Osteocyte (in vitro differentiated cells): Measurements from ENCODE around the gene MAGED4. TPM values are rescaled to one million over a fixed set of nuclear protein-coding genes. Genes with fewer than 3 reads are reported as not detected.
"Not testable (repeated sequence)": the region's sequence is repeated elsewhere in the genome, so short reads cannot be mapped to it uniquely, and the experiment has no call there.

Source experiments
- DNase-seq: peaks from one replicate; pipeline ENCODE4 v3.0.0; 2021; ENCODE audit warnings: mixed read lengths; ENCODE audit not compliant: unreplicated experiment; ENCODE audit errors: extremely low spot score
- H3K27ac Mint-ChIP-seq: one replicate; pipeline ENCODE4 v1.8.0; 2021; ENCODE audit warnings: mild to moderate bottlenecking, mixed read lengths; ENCODE audit not compliant: unreplicated experiment
- H3K27me3 Mint-ChIP-seq: one replicate; pipeline ENCODE4 v1.8.0; 2021; ENCODE audit warnings: mixed read lengths; ENCODE audit not compliant: unreplicated experiment
- H3K36me3 Mint-ChIP-seq: one replicate; pipeline ENCODE4 v1.8.0; 2021; ENCODE audit warnings: mixed read lengths; ENCODE audit not compliant: unreplicated experiment
- H3K4me1 Mint-ChIP-seq: one replicate; pipeline ENCODE4 v1.8.0; 2021; ENCODE audit warnings: mixed read lengths; ENCODE audit not compliant: unreplicated experiment
- H3K4me3 Mint-ChIP-seq: one replicate; pipeline ENCODE4 v1.8.0; 2021; ENCODE audit warnings: mild to moderate bottlenecking, moderate library complexity, mixed read lengths; ENCODE audit not compliant: unreplicated experiment
- H3K9me3 Mint-ChIP-seq: one replicate; pipeline ENCODE4 v1.8.0; 2021; ENCODE audit warnings: mixed read lengths; ENCODE audit not compliant: unreplicated experiment
- CTCF ChIP-seq: fragments of 200-600 bp; sonication (generic); IDR thresholded peaks from 2 replicates; pipeline ENCODE4 v1.5.0; 2021; ENCODE audit warnings: antibody characterized with exemption, mild to moderate bottlenecking, moderate library complexity
- total RNA-seq: library from RNA; stranded (reverse); gene quantifications from 2 replicates; pipeline ENCODE4 v1.2.1, GENCODE V29; 2021

MAGED4 gene
- total RNA-seq, 1 donor from 2014 or later, result 98.9 TPM

GRCh38 chrX:52166840-52167239, 17.8 kb upstream of the MAGED4 start:
- DNase-seq, result no peak
- no peak overlapping the region for H3K27ac Mint-ChIP-seq
- H3K36me3 Mint-ChIP-seq, result no peaks in the 10 kb centered on the region
- H3K4me1 Mint-ChIP-seq, result no peaks in the 10 kb centered on the region
- no peak overlapping the region for H3K4me3 Mint-ChIP-seq
- H3K27me3 Mint-ChIP-seq, result peaks cover 13% of the 10 kb centered on the region
- peaks cover 20% of the 10 kb centered on the region for H3K9me3 Mint-ChIP-seq
- no peak for TF ChIP-seq CTCF

- not testable (repeated sequence) for H3K4me3 Mint-ChIP-seq, H3K36me3 Mint-ChIP-seq, H3K27ac Mint-ChIP-seq, H3K4me1 Mint-ChIP-seq, DNase-seq
- H3K9me3 Mint-ChIP-seq, result peaks cover 33% of the 10 kb centered on the region
- H3K27me3 Mint-ChIP-seq, result peaks cover 10% of the 10 kb centered on the region
These were observed 13.6 kb upstream of the MAGED4 start for GRCh38 chrX:52171055-52171454.

- not testable (repeated sequence) for H3K27me3 Mint-ChIP-seq, H3K9me3 Mint-ChIP-seq, H3K27ac Mint-ChIP-seq, H3K36me3 Mint-ChIP-seq, H3K4me1 Mint-ChIP-seq, DNase-seq, H3K4me3 Mint-ChIP-seq
These were observed 378 bp downstream of the MAGED4 start for GRCh38 chrX:52185078-52185453.

- H3K9me3 Mint-ChIP-seq, result peaks cover 15% of the 10 kb centered on the region
- not testable (repeated sequence) for H3K27me3 Mint-ChIP-seq, H3K4me3 Mint-ChIP-seq, DNase-seq, H3K36me3 Mint-ChIP-seq, H3K4me1 Mint-ChIP-seq, H3K27ac Mint-ChIP-seq
These were observed 26.7 kb downstream of the MAGED4 start for GRCh38 chrX:52211405-52211804.

- Mint-ChIP-seq H3K9me3 (peaks cover 15% of the 10 kb centered on the region), H3K4me1 (no peaks in the 10 kb centered on the region), H3K36me3 (no peaks in the 10 kb centered on the region), H3K4me3 (no peak overlapping the region), H3K27ac (no peak overlapping the region), H3K27me3 (no peaks in the 10 kb centered on the region)
- no peak for TF ChIP-seq CTCF
- no peak for DNase-seq
These were observed 28.6 kb downstream of the MAGED4 start for GRCh38 chrX:52213276-52213675.

- H3K27ac Mint-ChIP-seq, result no peak overlapping the region
- no peak for DNase-seq
- no peak for TF ChIP-seq CTCF
- H3K4me1 Mint-ChIP-seq, result no peaks in the 10 kb centered on the region
- H3K4me3 Mint-ChIP-seq, result no peak overlapping the region
- H3K27me3 Mint-ChIP-seq, result no peaks in the 10 kb centered on the region
- no peaks in the 10 kb centered on the region for H3K36me3 Mint-ChIP-seq
- H3K9me3 Mint-ChIP-seq, result peaks cover 37% of the 10 kb centered on the region
These were observed 31.9 kb downstream of the MAGED4 start for GRCh38 chrX:52216541-52216940.
